GM13976 (cell line): ENCODE data around the gene SPCS3.

ENCODE experiments used
- DNase-seq: peaks from one replicate; pipeline ENCODE4 v3.0.0; 2012; ENCODE audit warnings: low spot score
- in situ Hi-C: fragments of 300-500 bp; cut with MboI; formaldehyde crosslinking; loops from one replicate; pipeline ENCODE4 v1.12.0; 2022; ENCODE audit warnings: low sequenced_read_pairs, mixed read lengths, inconsistent platforms; ENCODE audit not compliant: unreplicated experiment
- TF ChIP-seq, protein P1 (sequence below): IDR thresholded peaks from 2 replicates; pipeline ENCODE4 v1.5.1; 2012; ENCODE audit warnings: borderline replicate concordance, mild to moderate bottlenecking; ENCODE audit not compliant: insufficient read depth; ENCODE audit errors: extremely low read depth, missing control alignments, control extremely low read depth

Gene SPCS3

DNA sequence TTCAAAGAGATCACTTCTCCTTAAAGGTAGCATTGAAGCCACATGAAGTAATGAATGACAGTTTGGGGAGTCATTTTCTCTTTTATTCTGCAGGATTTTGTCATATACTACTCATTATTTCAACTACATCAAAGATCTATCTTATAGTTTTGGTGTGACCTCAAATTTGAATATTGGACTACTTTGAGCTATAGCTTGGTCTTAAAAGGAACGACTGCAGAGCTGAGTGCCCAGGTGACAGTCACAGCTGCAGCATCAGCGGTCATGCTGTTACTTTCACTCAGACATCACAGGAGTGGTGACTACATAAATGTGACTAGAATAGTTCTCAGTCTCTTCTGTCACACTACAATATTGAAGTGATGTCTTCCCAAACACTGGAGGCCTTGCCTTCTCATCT, 10.7 kb upstream of the SPCS3 start:
- DNase-seq, result peak; percentile 50
- in situ Hi-C loops, result no loop called here
- TF ChIP-seq, protein P1, sequence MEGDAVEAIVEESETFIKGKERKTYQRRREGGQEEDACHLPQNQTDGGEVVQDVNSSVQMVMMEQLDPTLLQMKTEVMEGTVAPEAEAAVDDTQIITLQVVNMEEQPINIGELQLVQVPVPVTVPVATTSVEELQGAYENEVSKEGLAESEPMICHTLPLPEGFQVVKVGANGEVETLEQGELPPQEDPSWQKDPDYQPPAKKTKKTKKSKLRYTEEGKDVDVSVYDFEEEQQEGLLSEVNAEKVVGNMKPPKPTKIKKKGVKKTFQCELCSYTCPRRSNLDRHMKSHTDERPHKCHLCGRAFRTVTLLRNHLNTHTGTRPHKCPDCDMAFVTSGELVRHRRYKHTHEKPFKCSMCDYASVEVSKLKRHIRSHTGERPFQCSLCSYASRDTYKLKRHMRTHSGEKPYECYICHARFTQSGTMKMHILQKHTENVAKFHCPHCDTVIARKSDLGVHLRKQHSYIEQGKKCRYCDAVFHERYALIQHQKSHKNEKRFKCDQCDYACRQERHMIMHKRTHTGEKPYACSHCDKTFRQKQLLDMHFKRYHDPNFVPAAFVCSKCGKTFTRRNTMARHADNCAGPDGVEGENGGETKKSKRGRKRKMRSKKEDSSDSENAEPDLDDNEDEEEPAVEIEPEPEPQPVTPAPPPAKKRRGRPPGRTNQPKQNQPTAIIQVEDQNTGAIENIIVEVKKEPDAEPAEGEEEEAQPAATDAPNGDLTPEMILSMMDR, result no peak

DNA sequence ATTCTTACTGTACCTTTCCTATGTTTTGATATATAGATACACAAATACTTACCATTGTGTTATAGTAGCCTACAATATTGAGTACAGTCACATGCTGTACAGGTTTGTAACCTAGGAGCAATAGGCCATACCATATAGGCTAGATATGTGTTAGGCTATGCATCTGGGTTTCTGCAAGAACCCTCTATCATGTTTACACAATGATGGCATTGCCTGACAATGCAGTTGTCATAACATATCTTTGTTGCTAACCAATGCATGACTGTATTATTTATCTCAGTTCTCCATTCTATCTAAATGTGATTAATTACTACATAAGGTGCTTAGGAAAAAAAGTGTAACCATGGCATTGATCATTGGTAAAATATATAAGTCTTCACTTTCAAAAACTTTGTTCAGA, 10.0 kb upstream of the SPCS3 start:
- in situ Hi-C loops, result no loop called here

DNA sequence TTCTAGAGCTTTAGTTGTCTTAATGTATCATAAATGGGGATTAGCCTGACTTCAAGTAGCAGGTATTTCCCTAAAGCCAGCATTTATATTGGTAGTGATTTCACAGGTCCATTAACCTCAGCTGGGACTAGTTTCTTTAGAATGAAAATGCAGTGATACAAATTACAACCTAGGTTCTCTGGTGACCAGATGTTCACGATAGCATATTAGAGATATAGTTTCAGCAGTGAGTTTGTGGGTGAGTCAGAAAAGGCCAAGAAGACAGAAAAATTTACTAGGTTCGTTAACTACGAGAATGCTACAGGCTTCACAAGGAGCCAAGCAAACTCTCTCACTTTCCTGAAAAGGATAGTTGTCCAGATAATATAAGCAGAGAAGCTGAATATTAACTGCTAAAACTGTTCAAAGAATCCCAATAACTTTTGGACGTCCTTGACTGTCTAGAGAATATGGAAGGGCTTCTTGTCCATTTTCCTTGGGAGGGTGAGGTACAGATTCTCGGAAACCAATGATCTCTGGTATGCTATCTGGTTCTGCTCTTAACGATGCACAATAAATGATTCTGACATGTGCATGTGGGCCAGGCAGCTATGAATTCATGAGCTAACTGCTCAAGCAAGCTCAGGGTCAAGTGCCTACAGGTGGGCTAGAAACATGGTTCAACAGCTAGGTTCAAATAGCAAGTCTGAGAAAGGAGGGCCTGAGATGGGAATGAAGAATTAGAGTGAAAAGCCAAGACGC, 6.0 kb upstream of the SPCS3 start:
- in situ Hi-C loops, result no loop called here
- TF ChIP-seq, protein P1, result no peak
- no peak for DNase-seq

More for the DNA sequence above, 10.0 kb upstream of the SPCS3 start:
- DNase-seq, result no peak
- TF ChIP-seq, protein P1, result no peak

DNA sequence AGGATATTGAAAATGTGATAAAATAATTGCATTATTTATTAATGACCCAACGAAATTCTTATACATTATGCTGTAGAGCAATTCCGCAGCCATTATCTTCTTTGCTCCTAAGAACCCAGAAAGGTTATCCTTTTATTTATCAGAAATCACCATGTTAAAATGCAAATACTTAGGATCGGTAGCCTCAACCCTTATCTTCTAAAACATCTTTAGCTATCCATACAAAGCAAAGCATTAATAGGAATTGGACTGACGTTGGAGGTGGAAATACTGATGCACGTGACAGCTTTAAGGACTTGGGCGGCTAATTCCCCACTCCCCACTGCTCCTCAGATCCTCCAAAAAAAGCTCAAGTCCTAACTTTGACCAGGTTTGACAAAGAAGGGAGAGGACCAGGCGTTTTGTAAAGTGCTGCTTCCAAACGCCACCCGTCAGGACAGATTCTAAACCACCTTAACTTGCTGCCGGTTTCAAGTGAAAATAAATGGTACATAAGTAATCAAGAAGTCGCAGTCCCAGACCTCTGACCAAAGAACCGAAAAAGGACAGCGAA, 539 bp upstream of the SPCS3 start:
- TF ChIP-seq, protein P1, result no peak
- in situ Hi-C loops, result no loop called here
- no peak for DNase-seq

DNA sequence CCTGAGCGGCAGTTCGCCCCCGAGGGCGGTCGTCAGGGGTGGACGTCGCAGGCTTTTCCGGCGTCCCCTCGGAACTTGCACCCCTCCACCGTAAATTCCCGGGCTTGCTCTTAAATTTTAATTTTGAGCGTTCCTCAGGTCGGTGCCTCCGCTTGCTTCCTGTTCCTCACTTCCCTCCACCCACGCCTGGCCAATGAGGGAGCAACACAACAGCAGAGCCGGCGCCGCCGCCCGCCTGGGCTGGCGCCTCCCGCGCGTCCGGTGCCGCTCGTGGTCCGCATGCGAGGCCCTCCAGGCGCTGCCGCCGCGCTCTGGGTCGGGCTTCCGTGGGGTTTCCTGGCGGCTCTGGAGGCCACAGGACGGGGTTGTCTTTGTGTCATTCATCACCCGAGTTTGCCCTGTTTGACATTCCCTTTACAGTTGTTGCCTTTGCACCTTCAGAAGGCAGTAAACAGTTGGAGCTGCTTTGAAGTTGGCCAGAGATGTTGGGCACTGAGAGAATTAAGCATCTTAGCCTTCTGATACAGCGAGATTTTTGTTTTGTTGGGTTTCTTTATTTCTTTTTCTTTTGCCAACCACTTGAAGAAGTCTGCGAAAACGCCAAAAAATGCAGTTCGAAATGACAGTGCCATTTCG, 692 bp downstream of the SPCS3 start:
- DNase-seq, result peak; percentile 89
- in situ Hi-C loops, result no loop called here
- TF ChIP-seq, protein P1, result no peak

DNA sequence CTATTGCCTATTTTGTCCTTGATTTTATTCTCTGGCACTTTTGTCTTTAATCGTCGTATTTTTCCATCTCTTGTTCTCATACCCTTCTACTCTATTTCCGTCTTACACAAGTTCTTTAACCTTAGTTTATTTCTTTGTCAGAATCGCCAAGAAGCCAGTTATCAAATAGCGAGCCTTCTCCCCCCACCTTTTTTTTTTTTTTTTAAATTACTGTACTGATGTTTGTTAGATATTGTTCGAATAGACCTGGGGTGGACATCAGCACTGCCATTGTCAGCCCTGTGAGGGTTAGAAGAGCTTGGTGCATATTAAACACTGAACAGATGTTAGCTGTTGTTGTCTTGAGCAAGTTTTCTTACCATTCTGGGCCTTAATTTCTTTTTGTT, 1.2 kb downstream of the SPCS3 start:
- TF ChIP-seq, protein P1, result no peak
- in situ Hi-C loops, result no loop called here
- DNase-seq, result no peak
